PFSK-1 (cell line): ENCODE data around the gene MINPP1.

Experiments used
- POLR2AphosphoS5 ChIP-seq: IDR thresholded peaks from 2 replicates; pipeline ENCODE4 v1.6.1; 2012; ENCODE audit warnings: low read depth, mild to moderate bottlenecking, control low read depth, low read length, moderate library complexity
- REST ChIP-seq, 2 experiments: IDR thresholded peaks; 2 replicates each; pipeline versions ENCODE4 v1.6.1 to v1.8.0; 2011 to 2012; ENCODE audit warnings: low read depth in 2 of 2, low read length in 2 of 2, control low read depth in 1 of 2, inconsistent platforms in 1 of 2, mild to moderate bottlenecking in 1 of 2, moderate library complexity in 1 of 2; ENCODE audit not compliant: insufficient read depth in 1 of 2
- TAF1 ChIP-seq: IDR thresholded peaks from 2 replicates; pipeline ENCODE4 v1.6.1; 2012; ENCODE audit warnings: low read length, control low read depth, borderline replicate concordance; ENCODE audit not compliant: insufficient read depth

GRCh38 chr10:87562750-87563149, 58.1 kb downstream of the MINPP1 start:
- TF ChIP-seq POLR2AphosphoS5 (no peak), REST (IDR thresholded peaks at IDR 0.05; ENCODE audit: insufficient read depth in 1 of 2, low read depth in 2 of 2, low read length in 2 of 2) (no peak), TAF1 (no peak)
